HG02981 (cell line): ENCODE data around the gene PLA2G4E.

ENCODE experiments used
- ATAC-seq: cut with Tn5 transposase; IDR thresholded peaks from one replicate; pipeline ENCODE4 v1.9.1; 2021; ENCODE audit warnings: mild to moderate bottlenecking, moderate library complexity; ENCODE audit not compliant: unreplicated experiment

PLA2G4E gene

GRCh38 chr15:42053914-42054313, 33.1 kb upstream of the PLA2G4E start:
- no peak for ATAC-seq

GRCh38 chr15:42053010-42053409, 32.2 kb upstream of the PLA2G4E start:
- ATAC-seq = no peak

- ATAC-seq = no peak
Observed at GRCh38 chr15:42050484-42051255, 29.8 kb upstream of the PLA2G4E start.

- no peak for ATAC-seq
Observed at GRCh38 chr15:42048821-42049200, 28.0 kb upstream of the PLA2G4E start.

GRCh38 chr15:42048080-42048820, 27.4 kb upstream of the PLA2G4E start:
- ATAC-seq = no peak

GRCh38 chr15:42046597-42046996, 25.8 kb upstream of the PLA2G4E start:
- ATAC-seq = no peak

GRCh38 chr15:42045211-42045615, 24.4 kb upstream of the PLA2G4E start:
- no peak for ATAC-seq

GRCh38 chr15:42042602-42043400, 22.0 kb upstream of the PLA2G4E start:
- ATAC-seq = no peak

GRCh38 chr15:42038401-42038800, 17.6 kb upstream of the PLA2G4E start:
- no peak for ATAC-seq

- ATAC-seq = no peak
Observed at GRCh38 chr15:42037656-42038055, 16.8 kb upstream of the PLA2G4E start.

- ATAC-seq = no peak
Observed at GRCh38 chr15:42036966-42037365, 16.1 kb upstream of the PLA2G4E start.

- ATAC-seq = no peak
Observed at GRCh38 chr15:42036112-42036905, 15.5 kb upstream of the PLA2G4E start.

GRCh38 chr15:42035435-42035761, 14.6 kb upstream of the PLA2G4E start:
- peak; percentile 46 for ATAC-seq

- peak; percentile 8 for ATAC-seq
Observed at GRCh38 chr15:42034628-42035434, 14.0 kb upstream of the PLA2G4E start.

- ATAC-seq = no peak
Observed at GRCh38 chr15:42033214-42033873, 12.5 kb upstream of the PLA2G4E start.

GRCh38 chr15:42032376-42033213, 11.8 kb upstream of the PLA2G4E start:
- ATAC-seq = no peak

GRCh38 chr15:42031198-42031915, 10.5 kb upstream of the PLA2G4E start:
- ATAC-seq = no peak

GRCh38 chr15:42027521-42027920, 6.7 kb upstream of the PLA2G4E start:
- no peak for ATAC-seq
